Fibroblast of lung (primary cell): ENCODE data around the gene RCL1. TPM values are rescaled to one million over a fixed set of nuclear protein-coding genes. Genes with fewer than 3 reads are reported as not detected.

ENCODE experiments used
- DNase-seq, 2 donors: peaks; one replicate each; pipeline versions ENCODE4 v3.0.0 to v3.0.0-alpha.2; 2010; ENCODE audit warnings: low read depth in 2 of 2
- H2AFZ ChIP-seq: 2 replicates; pipeline ENCODE4 v1.5.1; 2012; ENCODE audit warnings: low read length, control low read depth, inconsistent platforms
- H3K27ac ChIP-seq: 2 replicates; pipeline ENCODE4 v1.5.1; 2011; ENCODE audit warnings: low read length, control low read depth; ENCODE audit not compliant: insufficient read depth
- H3K27me3 ChIP-seq: 2 replicates; pipeline ENCODE4 v1.5.1; 2011; ENCODE audit warnings: mild to moderate bottlenecking, low read length; ENCODE audit not compliant: control insufficient read depth, insufficient read depth
- H3K36me3 ChIP-seq: 2 replicates; pipeline ENCODE4 v1.5.1; 2011; ENCODE audit warnings: low read length; ENCODE audit not compliant: control insufficient read depth, insufficient read depth
- H3K4me1 ChIP-seq: 2 replicates; pipeline ENCODE4 v1.5.1; 2011; ENCODE audit warnings: low read length; ENCODE audit not compliant: control insufficient read depth, insufficient read depth; ENCODE audit errors: extremely low read depth
- H3K4me2 ChIP-seq: 2 replicates; pipeline ENCODE4 v1.5.1; 2011; ENCODE audit warnings: low read length, control low read depth; ENCODE audit not compliant: insufficient read depth; ENCODE audit errors: extremely low read depth
- H3K4me3 ChIP-seq, 4 experiments: fragments of 200-600 bp in 1 of 4; sonication (generic) in 1 of 4; replicated peaks in 1 of 4; 2 replicates each; pipeline ENCODE4 v1.5.1; 2011 to 2016; ENCODE audit warnings: low read length in 4 of 4, low read depth in 3 of 4, mild to moderate bottlenecking in 3 of 4, control low read depth in 2 of 4, inconsistent platforms in 1 of 4, mixed read lengths in 1 of 4; ENCODE audit not compliant: insufficient read depth in 1 of 4; ENCODE audit errors: control extremely low read depth in 1 of 4
- H3K79me2 ChIP-seq: 2 replicates; pipeline ENCODE4 v1.5.1; 2012; ENCODE audit warnings: mild to moderate bottlenecking, low read length, inconsistent platforms; ENCODE audit not compliant: control insufficient read depth, insufficient read depth
- H3K9ac ChIP-seq: 2 replicates; pipeline ENCODE4 v1.5.1; 2011; ENCODE audit warnings: mild to moderate bottlenecking, low read length, control low read depth; ENCODE audit not compliant: insufficient read depth
- H3K9me3 ChIP-seq: 2 replicates; pipeline ENCODE4 v1.5.1; 2012; ENCODE audit warnings: low read depth, low read length; ENCODE audit not compliant: control insufficient read depth, insufficient read depth
- H4K20me1 ChIP-seq: 2 replicates; pipeline ENCODE4 v1.5.1; 2011; ENCODE audit warnings: low read length; ENCODE audit not compliant: control insufficient read depth, insufficient read depth; ENCODE audit errors: extremely low read depth
- CTCF ChIP-seq, 2 donors: IDR thresholded peaks in 1 of 2; conservative IDR thresholded peaks in 1 of 2; 1 replicate in 1 of 2; 2 replicates in 1 of 2; pipeline ENCODE4 v1.5.1; 2011 to 2012; ENCODE audit warnings: low read length in 2 of 2, control low read depth in 1 of 2, inconsistent platforms in 1 of 2, low read depth in 1 of 2, mild to moderate bottlenecking in 1 of 2
- EZH2 ChIP-seq: IDR thresholded peaks from 2 replicates; pipeline ENCODE4 v1.5.1; 2012; ENCODE audit warnings: low read length, control low read depth, mild to moderate bottlenecking; ENCODE audit errors: missing control alignments
- polyA plus RNA-seq, 2 donors: library from polyadenylated mRNA; depleted of rRNA in 1 of 2; stranded (reverse) in 1 of 2; unstranded in 1 of 2; fragments of >200 nt; gene quantifications; 2 replicates each; pipeline ENCODE4 v1.2.1, GENCODE V29; 2011 to 2012; ENCODE audit warnings: missing spikeins in 1 of 2
- total RNA-seq: library from RNA; depleted of rRNA; stranded (reverse); fragments of >200 nt; gene quantifications from 2 replicates; pipeline ENCODE4 v1.2.1, GENCODE V29; 2014

The RCL1 gene
- total and polyA plus RNA-seq, 2 donors (not counting 1 experiment from before 2014, with no cell fraction given), result 5.0 to 14.5 TPM

DNA sequence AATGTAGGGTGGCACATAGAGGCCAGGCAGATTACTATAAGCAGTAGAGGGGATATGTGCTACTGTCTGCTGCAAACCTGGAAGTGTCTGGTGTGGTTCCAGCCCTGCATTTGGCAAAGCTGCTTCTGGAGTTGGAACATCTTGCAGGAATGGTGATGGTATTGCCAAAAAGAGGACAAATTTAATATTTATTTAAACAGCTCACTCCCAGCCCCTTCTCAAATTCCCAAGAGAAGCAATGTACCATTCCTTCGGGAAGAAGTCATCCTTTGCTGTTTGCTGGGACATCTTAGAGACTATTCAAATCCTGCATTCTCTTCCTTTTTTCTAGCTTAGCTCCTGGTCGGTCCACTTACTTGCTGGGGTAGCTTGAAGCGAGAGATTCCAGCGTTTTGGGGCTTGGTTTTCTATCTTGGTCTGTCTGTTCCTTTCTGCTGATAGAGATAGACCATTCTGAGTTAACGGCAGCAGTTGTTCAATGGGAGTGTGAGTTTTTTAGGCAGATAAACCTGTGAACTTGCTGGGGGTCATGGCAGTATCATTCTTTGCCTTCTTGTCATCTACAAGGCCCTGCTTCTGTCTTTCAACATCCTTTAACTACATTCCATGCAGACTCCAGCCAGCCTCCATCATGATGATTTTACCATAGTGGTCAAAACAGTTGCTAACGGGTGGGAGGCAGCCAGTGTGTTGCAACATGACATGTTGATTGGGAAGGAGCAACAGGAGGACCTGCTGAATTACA, 69.9 kb downstream of the RCL1 start:
- no peak overlapping the region for H3K4me2 ChIP-seq
- H3K4me1 ChIP-seq, result no peaks in the 10 kb centered on the region
- peak in 1 of 2 donors; percentile 19 for DNase-seq

GRCh38 chr9:4864234-4864661, 71.5 kb downstream of the RCL1 start:
- Histone ChIP-seq H3K4me3 (no peak overlapping the region), H3K27ac (no peak overlapping the region), H3K36me3 (no peaks in the 10 kb centered on the region), H2AFZ (no peak overlapping the region), H3K4me2 (no peak overlapping the region), H4K20me1 (no peaks in the 10 kb centered on the region), H3K4me1 (no peaks in the 10 kb centered on the region), H3K79me2 (no peaks in the 10 kb centered on the region), H3K27me3 (no peaks in the 10 kb centered on the region), H3K9me3 (no peaks in the 10 kb centered on the region), H3K9ac (no peak overlapping the region)
- TF ChIP-seq CTCF (conservative IDR thresholded peaks at IDR 0.05 in 1 of 2, IDR thresholded peaks at IDR 0.05 in 1 of 2; ENCODE audit: low read depth in 1 of 2, low read length in 2 of 2), result no peak
- no peak for DNase-seq

More for the DNA sequence above, 69.9 kb downstream of the RCL1 start:
- H3K4me3 ChIP-seq, result no peak overlapping the region
- no peaks in the 10 kb centered on the region for H3K79me2 ChIP-seq
- H2AFZ ChIP-seq, result no peak overlapping the region
- no peaks in the 10 kb centered on the region for H3K27me3 ChIP-seq
- H3K9me3 ChIP-seq, result no peaks in the 10 kb centered on the region
- no peaks in the 10 kb centered on the region for H3K36me3 ChIP-seq
- TF ChIP-seq CTCF (conservative IDR thresholded peaks at IDR 0.05 in 1 of 2, IDR thresholded peaks at IDR 0.05 in 1 of 2; ENCODE audit: low read depth in 1 of 2, low read length in 2 of 2) (no peak), EZH2 (no peak)
- H3K27ac ChIP-seq, result no peak overlapping the region
- H3K9ac ChIP-seq, result no peak overlapping the region
- H4K20me1 ChIP-seq, result no peaks in the 10 kb centered on the region

- TF ChIP-seq CTCF (conservative IDR thresholded peaks at IDR 0.05 in 1 of 2, IDR thresholded peaks at IDR 0.05 in 1 of 2; ENCODE audit: low read depth in 1 of 2, low read length in 2 of 2), result no peak
- TF ChIP-seq EZH2, result no peak
- H3K79me2 ChIP-seq, result no peaks in the 10 kb centered on the region
- no peak for DNase-seq
- no peak overlapping the region for H3K9ac ChIP-seq
- no peak overlapping the region for H3K4me3 ChIP-seq
- no peak overlapping the region for H2AFZ ChIP-seq
- no peak overlapping the region for H3K4me2 ChIP-seq
- H3K9me3 ChIP-seq, result no peaks in the 10 kb centered on the region
- H4K20me1 ChIP-seq, result no peaks in the 10 kb centered on the region
- no peaks in the 10 kb centered on the region for H3K27me3 ChIP-seq
- H3K36me3 ChIP-seq, result no peaks in the 10 kb centered on the region
- no peak overlapping the region for H3K27ac ChIP-seq
- H3K4me1 ChIP-seq, result no peaks in the 10 kb centered on the region
Observed at GRCh38 chr9:4864698-4865097, 72.0 kb downstream of the RCL1 start.
